ENCODE results near the gene DMRTB1. TPM values are rescaled to one million over a fixed set of nuclear protein-coding genes. Genes with fewer than 3 reads are reported as not detected.

The DMRTB1 gene
- polyA plus RNA-seq, 3 donors = not detected

- WGBS (ENCODE audit: insufficient coverage) = no CpG with 5 or more reads among the region's 4 CpGs
- Histone ChIP-seq H3K4me2 (replicated peaks; ENCODE audit: extremely low read depth, low read length, poor library complexity, severe bottlenecking) (no peak overlapping the region), H3K79me2 (ENCODE audit: insufficient read depth, low read length) (no peaks in the 10 kb centered on the region), H3K36me3 (replicated peaks in 1 of 2; ENCODE audit: control insufficient read depth in 1 of 2, insufficient read depth in 2 of 2, low read length in 2 of 2) (no peaks in the 10 kb centered on the region), H3K27ac (ENCODE audit: low read depth in 1 of 2, low read length in 2 of 2) (no peak overlapping the region), H3K4me3 (replicated peaks in 1 of 3; ENCODE audit: low read depth in 2 of 3, low read length in 3 of 3) (no peak overlapping the region), H4K20me1 (ENCODE audit: insufficient read depth, low read length) (no peaks in the 10 kb centered on the region), H3K9ac (ENCODE audit: insufficient read depth, low read length, poor library complexity, severe bottlenecking) (no peak overlapping the region), H3K9me3 (replicated peaks in 1 of 2; ENCODE audit: control insufficient read depth in 1 of 2, insufficient read depth in 1 of 2, low read length in 2 of 2) (no peaks in the 10 kb centered on the region), H2AFZ (ENCODE audit: insufficient read depth, low read depth, low read length, poor library complexity, severe bottlenecking) (no peak overlapping the region), H3K4me1 (ENCODE audit: control insufficient read depth in 1 of 2, insufficient read depth in 2 of 2, low read length in 2 of 2) (no peaks in the 10 kb centered on the region), H3K27me3 (ENCODE audit: control insufficient read depth in 2 of 2, insufficient read depth in 2 of 2, low read length in 2 of 2) (no peaks in the 10 kb centered on the region)
- Mint-ChIP-seq H3K27me3 (ENCODE audit: low read depth in 3 of 3) (peaks cover 3 to 14% (median 5%) of the 10 kb centered on the region in 3 donors), H3K4me1 (no peaks in the 10 kb centered on the region), H3K36me3 (no peaks in the 10 kb centered on the region), H3K9me3 (peaks cover 2 to 7% (median 4%) of the 10 kb centered on the region in 7 donors), H3K4me3 (no peak overlapping the region), H3K27ac (no peak overlapping the region)
- TF ChIP-seq, protein P1, sequence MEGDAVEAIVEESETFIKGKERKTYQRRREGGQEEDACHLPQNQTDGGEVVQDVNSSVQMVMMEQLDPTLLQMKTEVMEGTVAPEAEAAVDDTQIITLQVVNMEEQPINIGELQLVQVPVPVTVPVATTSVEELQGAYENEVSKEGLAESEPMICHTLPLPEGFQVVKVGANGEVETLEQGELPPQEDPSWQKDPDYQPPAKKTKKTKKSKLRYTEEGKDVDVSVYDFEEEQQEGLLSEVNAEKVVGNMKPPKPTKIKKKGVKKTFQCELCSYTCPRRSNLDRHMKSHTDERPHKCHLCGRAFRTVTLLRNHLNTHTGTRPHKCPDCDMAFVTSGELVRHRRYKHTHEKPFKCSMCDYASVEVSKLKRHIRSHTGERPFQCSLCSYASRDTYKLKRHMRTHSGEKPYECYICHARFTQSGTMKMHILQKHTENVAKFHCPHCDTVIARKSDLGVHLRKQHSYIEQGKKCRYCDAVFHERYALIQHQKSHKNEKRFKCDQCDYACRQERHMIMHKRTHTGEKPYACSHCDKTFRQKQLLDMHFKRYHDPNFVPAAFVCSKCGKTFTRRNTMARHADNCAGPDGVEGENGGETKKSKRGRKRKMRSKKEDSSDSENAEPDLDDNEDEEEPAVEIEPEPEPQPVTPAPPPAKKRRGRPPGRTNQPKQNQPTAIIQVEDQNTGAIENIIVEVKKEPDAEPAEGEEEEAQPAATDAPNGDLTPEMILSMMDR (IDR thresholded peaks at IDR 0.05) = no peak
- intact Hi-C loops (cut with micrococcal nuclease) = no loop called here
- DNase-seq = no peak
These were observed 28.0 kb upstream of the DMRTB1 start for GRCh38 chr1:53431244-53431643.

DNA sequence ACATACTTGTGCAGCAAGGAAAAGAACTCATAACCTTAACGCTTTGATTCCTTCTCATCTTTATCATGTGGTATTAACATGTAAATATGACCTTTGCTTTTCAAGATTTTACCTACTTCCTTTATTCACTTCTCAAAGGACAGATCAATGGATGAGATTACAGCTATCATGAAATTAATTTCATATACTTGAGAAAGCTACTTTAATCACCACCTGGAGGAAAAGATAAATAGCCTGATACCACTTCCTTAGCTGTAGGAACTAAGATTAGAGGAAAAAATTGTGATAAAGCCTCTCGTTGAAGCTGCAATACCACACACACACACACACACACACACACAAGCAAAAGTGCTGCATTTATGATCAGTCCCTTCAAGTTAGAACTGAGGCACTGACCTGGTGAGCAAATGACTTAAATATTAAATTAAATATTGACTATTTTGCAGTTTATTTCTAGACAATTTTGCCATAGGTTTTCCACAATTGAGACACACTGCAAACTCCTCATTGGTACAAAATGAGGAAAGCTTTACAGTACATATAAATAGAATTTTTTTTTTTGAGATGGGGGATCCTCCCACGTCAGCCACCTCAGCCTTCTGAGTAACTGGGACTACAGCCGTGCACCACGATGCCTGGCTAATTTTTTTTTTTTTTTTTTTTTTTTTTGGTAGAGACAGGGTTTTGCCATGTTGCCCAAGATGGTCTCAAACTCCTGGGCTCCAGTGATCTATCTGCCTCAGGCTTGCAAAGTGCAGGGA, 27.2 kb upstream of the DMRTB1 start:
- Histone ChIP-seq H3K27ac (ENCODE audit: low read depth in 1 of 2, low read length in 2 of 2) (no peak overlapping the region), H3K4me3 (replicated peaks in 1 of 3; ENCODE audit: low read depth in 2 of 3, low read length in 3 of 3) (no peak overlapping the region), H2AFZ (ENCODE audit: insufficient read depth, low read depth, low read length, poor library complexity, severe bottlenecking) (no peak overlapping the region), H4K20me1 (ENCODE audit: insufficient read depth, low read length) (no peaks in the 10 kb centered on the region), H3K27me3 (ENCODE audit: control insufficient read depth in 2 of 2, insufficient read depth in 2 of 2, low read length in 2 of 2) (no peaks in the 10 kb centered on the region), H3K36me3 (replicated peaks in 1 of 2; ENCODE audit: control insufficient read depth in 1 of 2, insufficient read depth in 2 of 2, low read length in 2 of 2) (no peaks in the 10 kb centered on the region), H3K9ac (ENCODE audit: insufficient read depth, low read length, poor library complexity, severe bottlenecking) (no peak overlapping the region), H3K4me2 (replicated peaks; ENCODE audit: extremely low read depth, low read length, poor library complexity, severe bottlenecking) (no peak overlapping the region), H3K4me1 (ENCODE audit: control insufficient read depth in 1 of 2, insufficient read depth in 2 of 2, low read length in 2 of 2) (no peaks in the 10 kb centered on the region), H3K9me3 (replicated peaks in 1 of 2; ENCODE audit: control insufficient read depth in 1 of 2, insufficient read depth in 1 of 2, low read length in 2 of 2) (no peaks in the 10 kb centered on the region), H3K79me2 (ENCODE audit: insufficient read depth, low read length) (no peaks in the 10 kb centered on the region)
- H3K4me3 Mint-ChIP-seq = no peak overlapping the region
- no peaks in the 10 kb centered on the region for H3K4me1 Mint-ChIP-seq
- no peak for DNase-seq
- H3K27ac Mint-ChIP-seq = no peak overlapping the region
- TF ChIP-seq, protein P1 (IDR thresholded peaks at IDR 0.05) = no peak
- H3K9me3 Mint-ChIP-seq = peaks cover 2 to 7% (median 4%) of the 10 kb centered on the region in 7 donors
- H3K36me3 Mint-ChIP-seq = no peaks in the 10 kb centered on the region
- peaks cover 3 to 14% (median 5%) of the 10 kb centered on the region in 3 donors for H3K27me3 Mint-ChIP-seq (ENCODE audit: low read depth in 3 of 3)
- intact Hi-C loops (cut with micrococcal nuclease) = no loop called here
- no CpG with 5 or more reads among the region's 5 CpGs for WGBS (ENCODE audit: insufficient coverage)
